SU-DHL-6 (cell line): ENCODE results near the gene PCDHGC5.

Experiments used
- EZH2phosphoT487 ChIP-seq: fragments of 200-600 bp; sonication (generic), shearing (Covaris generic); conservative IDR thresholded peaks from 2 replicates; pipeline ENCODE4 v1.6.1; 2018; ENCODE audit warnings: mild to moderate bottlenecking, antibody characterized with exemption, low read length, moderate library complexity, mixed read lengths
- TF ChIP-seq, protein P1 (sequence below): fragments of 200-600 bp; sonication (generic); IDR thresholded peaks from one replicate; pipeline ENCODE4 v1.5.1; 2017; ENCODE audit warnings: antibody characterized with exemption, mild to moderate bottlenecking, low read length, moderate library complexity; ENCODE audit not compliant: insufficient read depth, poor library complexity, severe bottlenecking

DNA sequence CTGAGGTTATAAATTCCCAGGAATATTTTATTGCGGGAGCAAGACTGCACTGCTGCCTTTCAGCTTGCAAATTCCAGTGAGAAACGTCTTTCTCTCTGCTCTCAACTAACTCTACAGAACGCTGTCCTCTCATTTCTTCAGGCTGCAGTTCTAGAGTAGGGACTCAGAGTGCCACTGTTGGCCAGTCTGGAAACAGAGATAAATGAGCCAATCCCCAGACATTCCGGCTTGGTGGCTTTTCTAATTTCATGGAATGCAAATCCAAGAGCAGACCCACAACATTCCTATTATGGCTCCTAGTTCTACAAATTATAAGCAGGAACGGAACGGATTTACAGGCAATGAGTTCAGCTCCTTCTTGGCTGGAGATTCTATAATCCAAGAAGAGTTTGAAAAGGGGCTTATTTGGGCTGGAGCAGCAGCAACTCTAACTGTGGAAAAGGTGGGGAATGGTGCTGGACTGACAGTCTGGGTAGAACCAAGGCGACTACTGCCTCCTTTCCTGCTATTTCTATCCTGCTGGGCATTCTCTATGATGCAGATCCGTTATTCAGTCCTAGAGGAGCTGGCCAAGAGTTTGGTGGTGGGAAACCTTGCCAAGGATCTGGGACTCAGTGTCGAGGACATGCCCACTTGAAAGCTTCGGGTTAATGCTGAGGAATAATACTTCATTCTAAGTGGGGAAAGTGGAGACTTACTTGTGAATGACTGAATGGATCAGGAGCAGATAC lies 49.3 kb upstream of the PCDHGC5 start:
- TF ChIP-seq, protein P1, sequence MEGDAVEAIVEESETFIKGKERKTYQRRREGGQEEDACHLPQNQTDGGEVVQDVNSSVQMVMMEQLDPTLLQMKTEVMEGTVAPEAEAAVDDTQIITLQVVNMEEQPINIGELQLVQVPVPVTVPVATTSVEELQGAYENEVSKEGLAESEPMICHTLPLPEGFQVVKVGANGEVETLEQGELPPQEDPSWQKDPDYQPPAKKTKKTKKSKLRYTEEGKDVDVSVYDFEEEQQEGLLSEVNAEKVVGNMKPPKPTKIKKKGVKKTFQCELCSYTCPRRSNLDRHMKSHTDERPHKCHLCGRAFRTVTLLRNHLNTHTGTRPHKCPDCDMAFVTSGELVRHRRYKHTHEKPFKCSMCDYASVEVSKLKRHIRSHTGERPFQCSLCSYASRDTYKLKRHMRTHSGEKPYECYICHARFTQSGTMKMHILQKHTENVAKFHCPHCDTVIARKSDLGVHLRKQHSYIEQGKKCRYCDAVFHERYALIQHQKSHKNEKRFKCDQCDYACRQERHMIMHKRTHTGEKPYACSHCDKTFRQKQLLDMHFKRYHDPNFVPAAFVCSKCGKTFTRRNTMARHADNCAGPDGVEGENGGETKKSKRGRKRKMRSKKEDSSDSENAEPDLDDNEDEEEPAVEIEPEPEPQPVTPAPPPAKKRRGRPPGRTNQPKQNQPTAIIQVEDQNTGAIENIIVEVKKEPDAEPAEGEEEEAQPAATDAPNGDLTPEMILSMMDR = no peak
- no peak for TF ChIP-seq EZH2phosphoT487
